ENCODE results near the gene TMEM145.

GRCh38 chr19:42330241-42330711 is 17.2 kb downstream of the TMEM145 start:
- TF ChIP-seq CTCF (IDR thresholded peaks at IDR 0.05; ENCODE audit: insufficient read depth, low read length, poor library complexity, severe bottlenecking) (no peak), EZH2phosphoT487 (conservative IDR thresholded peaks at IDR 0.05; ENCODE audit: low read length) (no peak)

Data from SU-DHL-6 (cell line).